EL (cell line): ENCODE data around the gene KDM4C.
"Not testable (repeated sequence)": the region's sequence is repeated elsewhere in the genome, so short reads cannot be mapped to it uniquely, and the experiment has no call there.

ENCODE experiments used
- DNase-seq: peaks from one replicate; pipeline ENCODE4 v3.0.0-alpha.2; 2016

Gene KDM4C

DNA sequence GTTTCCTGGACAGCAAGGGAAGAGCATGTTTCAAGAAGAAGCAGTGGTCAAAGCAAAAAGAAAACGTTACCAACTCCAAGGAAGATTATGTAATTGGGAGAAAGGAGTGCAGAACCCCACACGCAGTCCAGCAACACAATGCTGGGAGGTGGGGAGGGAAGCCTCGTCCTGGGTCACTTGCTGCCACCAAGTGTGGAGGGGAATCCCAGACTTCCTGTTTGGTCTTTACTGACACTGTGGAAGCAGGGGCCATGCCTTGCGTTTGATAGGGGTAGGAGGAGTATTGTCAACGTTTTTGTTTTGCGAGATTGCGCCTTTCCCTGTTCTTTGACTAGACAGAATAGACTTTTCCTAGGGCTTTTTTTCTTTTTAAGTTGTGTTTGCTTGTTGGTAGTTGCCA lies 421.0 kb downstream of the KDM4C start:
- DNase-seq = no peak

- no peak for DNase-seq
Observed at GRCh38 chr9:7180247-7180646, 422.5 kb downstream of the KDM4C start.

DNA sequence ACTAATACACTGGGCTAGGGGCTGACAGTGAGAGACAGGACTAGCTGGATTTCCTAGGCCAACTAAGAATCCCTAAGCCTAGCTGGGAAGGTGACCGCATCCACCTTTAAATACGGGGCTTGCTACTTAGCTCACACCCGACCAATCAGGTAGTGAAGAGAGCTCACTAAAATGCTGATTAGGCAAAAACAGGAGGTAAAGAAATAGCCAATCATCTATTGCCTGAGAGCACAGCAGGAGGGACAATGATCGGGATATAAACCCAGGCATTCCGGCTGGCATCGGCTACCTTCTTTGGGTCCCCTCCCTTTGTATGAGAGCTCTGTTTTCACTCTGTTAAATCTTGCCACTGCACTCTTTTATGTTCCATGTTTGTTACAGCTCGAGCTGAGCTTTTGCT lies 425.4 kb downstream of the KDM4C start:
- DNase-seq = not testable (repeated sequence)

DNA sequence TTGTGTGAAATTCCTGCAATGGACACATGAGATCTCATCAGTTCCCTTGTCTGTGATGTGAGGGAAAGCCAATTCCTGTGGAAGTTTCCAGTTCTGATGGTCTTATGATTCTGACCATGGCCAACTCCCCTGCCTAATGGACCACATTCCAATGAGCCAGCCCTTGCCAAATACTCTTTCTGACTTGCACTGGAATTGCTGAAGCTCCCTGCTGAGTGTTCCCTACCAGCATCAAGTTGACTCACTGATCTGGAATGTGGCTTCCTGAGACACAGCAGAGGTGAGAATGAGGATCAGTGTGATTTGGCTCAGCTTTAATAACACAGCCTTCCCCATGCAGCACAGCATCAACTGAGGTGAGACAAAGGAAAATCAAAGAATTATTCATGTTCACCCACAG lies 427.8 kb downstream of the KDM4C start:
- DNase-seq = peak; percentile 87

DNA sequence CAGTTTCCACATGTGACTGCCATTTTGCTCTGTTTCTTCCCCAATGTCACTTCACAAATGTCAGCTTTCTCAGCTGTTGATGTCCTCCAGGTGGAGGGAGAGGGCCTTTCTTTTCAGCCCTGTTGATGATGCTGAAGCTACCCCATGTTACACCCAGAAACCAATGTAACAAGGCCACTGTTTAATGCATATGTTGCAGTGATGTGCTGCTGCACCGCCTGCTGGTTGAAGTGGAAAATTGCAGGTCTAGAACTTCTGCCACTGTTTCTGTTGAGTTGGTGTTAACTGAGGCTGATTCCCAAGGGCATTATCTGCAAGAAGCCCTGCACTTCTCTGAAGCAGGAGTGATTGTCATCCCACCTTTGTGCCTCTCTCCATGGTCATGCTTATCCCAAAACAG lies 428.4 kb downstream of the KDM4C start:
- peak; percentile 20 for DNase-seq

DNA sequence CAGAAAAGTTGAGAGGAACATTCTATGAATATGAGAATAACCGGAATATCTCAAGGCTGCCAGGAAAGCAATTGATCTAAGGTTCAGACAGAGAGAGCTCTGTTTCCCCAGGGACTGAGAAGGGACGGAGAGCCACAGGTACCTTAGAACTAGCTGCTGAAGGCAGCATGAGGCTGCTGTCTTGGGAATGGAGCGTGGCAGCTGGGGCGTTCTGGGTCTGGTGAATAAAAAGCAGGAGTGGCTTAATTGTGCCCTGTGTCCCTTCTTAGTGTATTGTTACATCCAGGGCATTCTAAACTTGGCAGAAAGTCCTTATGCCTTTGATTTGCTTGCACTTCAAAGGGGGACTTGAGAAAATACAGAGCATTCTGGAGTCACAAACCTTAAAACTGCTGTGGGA lies 434.5 kb downstream of the KDM4C start:
- no peak for DNase-seq

GRCh38 chr9:7195526-7195925 lies 437.8 kb downstream of the KDM4C start:
- DNase-seq = no peak

- DNase-seq = no peak
Observed at GRCh38 chr9:7196467-7196866, 438.7 kb downstream of the KDM4C start.

GRCh38 chr9:7201196-7201595 lies 443.4 kb downstream of the KDM4C start:
- no peak for DNase-seq

DNA sequence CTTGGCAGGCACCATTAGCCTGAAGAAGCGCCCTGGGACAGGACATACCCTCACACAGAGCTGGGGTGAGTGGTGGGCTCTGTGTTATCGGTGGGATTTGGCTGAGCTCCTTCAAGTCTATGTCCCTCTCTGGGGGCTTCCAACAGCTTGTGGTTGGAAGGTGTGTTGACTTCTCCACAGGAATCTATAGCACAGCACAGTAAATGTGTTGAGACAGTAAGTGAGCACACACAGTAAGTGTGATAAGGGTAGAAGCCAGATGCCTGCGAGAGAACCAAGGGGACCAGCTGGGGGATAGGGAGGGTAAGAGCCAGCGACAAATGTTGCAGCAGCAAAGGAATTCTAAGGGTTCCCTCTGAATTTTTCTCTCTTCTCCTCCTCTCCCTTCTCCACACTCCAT lies 448.0 kb downstream of the KDM4C start:
- DNase-seq = no peak

DNA sequence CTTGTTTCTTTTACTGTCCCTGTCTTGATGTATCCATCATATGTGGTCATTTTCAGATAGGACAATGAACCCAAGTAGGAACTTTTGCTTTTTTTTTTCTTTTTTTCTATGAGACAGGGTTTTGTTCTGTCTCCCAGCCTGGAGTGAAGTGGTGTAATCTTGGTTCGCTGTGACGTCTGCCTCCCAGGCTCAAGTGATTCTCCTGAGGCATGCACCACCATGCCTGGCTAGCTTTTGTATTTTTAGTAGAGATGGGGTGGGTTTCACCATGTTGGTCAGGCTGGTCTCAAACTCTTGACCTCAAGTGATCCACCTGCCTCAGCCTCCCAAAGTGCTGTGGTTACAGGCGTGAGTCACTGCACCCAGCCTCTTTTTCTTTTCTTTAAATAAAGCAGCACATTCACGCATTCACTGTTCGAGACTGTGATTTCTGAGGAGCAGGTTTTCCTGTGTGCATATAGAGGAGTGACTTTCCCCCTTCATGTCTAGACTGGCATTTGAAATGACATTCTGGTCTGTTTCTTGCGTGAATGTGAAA lies 448.5 kb downstream of the KDM4C start:
- no peak for DNase-seq

DNA sequence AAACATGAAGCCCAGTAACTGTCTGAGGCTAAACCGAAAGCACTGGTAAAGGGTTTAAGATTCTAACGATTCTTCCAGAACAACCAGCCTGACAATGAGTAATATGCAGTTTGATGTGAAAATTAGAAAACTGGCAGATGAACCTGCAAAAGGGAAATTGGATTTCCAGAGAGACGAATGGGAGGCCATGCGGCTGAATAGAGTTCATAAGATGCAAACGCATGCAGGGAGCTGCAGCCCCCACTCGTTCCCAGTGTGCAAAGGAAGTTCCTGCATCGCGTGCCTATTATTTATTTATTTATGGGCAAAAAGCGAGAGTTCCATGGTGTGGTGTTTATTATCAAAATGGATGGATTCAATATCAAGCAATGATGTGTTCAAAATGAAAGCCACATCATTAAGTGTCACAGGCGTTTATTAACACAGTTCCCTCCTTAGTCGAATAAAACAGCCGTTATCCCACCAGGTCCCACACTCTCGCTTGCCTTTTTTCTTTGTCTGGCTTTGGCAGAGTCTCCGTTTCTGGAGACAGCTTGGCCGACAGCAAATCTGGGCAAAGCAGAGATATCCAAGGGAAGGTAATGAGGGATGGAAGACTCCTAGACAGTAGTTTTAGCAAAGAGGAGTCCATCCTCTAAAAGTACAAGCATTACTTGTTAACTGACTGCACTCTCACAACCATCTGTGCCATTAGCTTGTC lies 451.4 kb downstream of the KDM4C start:
- no peak for DNase-seq

DNA sequence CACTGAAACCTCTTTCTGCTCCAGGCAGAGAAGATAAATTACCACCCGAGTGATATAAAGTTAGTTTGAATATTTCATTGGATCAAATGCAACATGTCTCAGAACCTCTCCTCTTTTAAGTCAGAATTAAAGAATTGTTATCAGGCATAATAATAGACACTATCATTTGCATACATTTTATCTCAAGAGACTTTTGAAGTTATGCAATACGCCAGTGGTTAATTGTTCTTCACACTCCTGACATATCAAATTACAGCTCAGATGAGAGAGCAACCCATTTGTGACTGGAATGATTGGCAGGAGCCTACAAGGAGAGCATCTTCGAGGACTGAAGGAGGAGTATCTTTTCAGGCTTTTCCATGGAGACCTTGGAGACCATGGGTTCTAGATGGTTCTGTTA lies 452.2 kb downstream of the KDM4C start:
- no peak for DNase-seq

DNA sequence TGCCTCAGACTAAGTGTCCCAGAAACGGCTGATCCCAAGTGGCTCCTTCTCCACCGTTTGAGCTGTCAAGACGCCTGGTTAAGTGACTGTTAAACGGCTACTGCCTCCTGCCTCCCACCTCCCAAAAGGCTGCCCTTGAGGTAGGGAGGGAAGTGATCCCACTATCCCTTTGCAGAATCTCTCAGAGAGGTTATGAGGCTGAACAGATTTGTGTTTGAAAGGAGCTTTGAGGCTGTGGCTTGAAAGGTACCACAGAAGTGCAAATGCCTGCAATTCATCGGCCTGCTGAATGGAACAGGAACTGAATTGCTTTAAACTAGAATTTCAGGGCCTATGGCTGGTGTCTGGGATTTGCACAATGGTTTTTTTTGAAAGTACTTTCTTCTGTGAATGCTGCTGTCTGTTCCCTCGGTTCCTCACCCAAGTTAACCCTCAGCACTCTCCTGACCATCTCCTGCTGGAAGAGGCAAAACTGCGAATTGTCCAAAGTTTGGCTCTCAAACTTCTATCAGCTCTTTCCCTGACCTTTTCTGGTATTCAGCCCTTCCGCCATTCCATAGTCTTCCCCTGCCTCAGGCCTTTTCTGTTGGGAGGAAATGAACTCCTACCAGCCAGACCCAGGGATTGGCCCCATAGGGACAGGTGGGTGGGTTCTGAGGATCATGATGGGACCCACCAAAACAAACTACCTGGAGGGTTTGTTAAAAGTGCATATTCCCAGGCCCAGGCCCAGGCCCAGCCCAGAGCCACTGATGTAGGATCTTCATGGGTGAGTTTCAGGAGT lies 453.3 kb downstream of the KDM4C start:
- no peak for DNase-seq

GRCh38 chr9:7211657-7212056 lies 453.9 kb downstream of the KDM4C start:
- DNase-seq = no peak

DNA sequence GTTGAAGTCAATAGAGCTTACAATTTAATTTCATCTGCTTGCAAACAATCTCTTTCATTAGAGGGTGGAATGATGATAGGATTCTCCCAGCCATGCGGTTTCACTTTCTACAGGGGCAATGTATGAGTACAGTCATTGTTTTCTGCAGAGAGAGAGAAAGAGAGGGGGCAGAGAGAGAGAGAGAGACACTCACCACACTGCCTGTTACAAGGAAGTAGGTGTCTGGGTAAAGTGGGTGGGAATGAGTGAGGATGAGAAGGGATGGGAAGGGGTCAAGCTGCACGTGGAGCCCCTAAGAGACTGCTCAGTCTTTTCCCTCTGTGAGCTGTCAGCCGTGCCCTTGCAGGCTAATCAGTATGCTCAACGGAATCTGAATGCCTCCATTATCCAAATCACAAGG lies 454.3 kb downstream of the KDM4C start:
- DNase-seq = no peak

- DNase-seq = no peak
Observed at GRCh38 chr9:7216004-7216841, 458.4 kb downstream of the KDM4C start.

- DNase-seq = no peak
Observed at GRCh38 chr9:7223981-7224380, 466.2 kb downstream of the KDM4C start.
